Measurements from ENCODE around the gene NEURL1B.
"Not testable (repeated sequence)": the region's sequence is repeated elsewhere in the genome, so short reads cannot be mapped to it uniquely, and the experiment has no call there.

Gene NEURL1B

DNA sequence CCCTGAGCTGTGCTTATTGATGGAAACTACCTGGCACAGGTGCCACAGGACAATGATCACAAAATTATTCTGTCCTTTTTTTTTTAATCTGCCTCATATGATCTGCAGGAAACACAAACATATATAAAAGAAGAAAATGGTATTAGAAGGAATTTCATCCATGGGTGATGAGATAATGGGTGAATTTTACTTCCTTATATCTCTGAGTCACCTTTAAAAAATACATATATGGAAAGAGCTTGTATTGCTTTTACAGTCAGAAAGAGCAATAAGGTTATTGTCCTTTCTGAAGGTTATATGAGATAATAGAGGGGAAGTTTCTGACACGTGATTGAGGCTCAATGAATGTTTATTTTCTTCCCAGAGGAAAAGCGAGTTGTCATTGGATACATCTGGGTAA, 31.6 kb downstream of the NEURL1B start:
- no peak for DNase-seq (ENCODE audit: low read depth, low spot score)
- no peaks in the 10 kb centered on the region for H3K27me3 ChIP-seq (ENCODE audit: insufficient read depth, insufficient read length)
- TF ChIP-seq YY1 (IDR thresholded peaks at IDR 0.05; ENCODE audit: insufficient read depth, insufficient read length) (no peak), ZNF274 (IDR thresholded peaks at IDR 0.05; ENCODE audit: low read depth, low read length) (no peak), SUZ12 (IDR thresholded peaks at IDR 0.05; ENCODE audit: extremely low read depth, insufficient read depth, insufficient read length) (no peak)

DNA sequence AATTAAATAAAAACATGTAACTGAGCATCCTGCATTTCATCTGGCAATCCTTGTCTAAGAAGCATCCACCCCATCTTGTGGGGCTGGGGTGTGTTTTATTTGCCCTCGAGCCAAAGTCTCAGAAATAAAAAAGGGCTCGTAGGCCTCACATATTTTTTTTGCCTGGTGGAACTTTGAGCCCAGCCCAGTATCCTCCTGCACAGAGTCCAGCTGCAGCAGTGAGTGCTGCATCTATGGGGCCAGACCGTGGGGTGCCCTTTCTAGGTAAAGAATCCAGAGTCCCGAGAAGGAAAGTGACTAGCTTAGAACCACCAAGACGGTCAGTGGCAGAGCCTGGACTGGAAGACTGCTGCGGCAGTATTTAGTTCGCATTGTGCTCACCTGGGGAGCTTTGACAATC, 33.1 kb downstream of the NEURL1B start:
- Histone ChIP-seq H3K27me3 (ENCODE audit: insufficient read depth, insufficient read length) (no peaks in the 10 kb centered on the region), H3K4me3 (ENCODE audit: insufficient read length, low read depth) (no peak overlapping the region), H3K4me1 (ENCODE audit: insufficient read depth, insufficient read length) (peaks cover 3% of the 10 kb centered on the region), H3K9me3 (ENCODE audit: insufficient read depth, low read length) (no peaks in the 10 kb centered on the region), H3K36me3 (ENCODE audit: insufficient read depth, insufficient read length, low read length) (peaks cover 15% of the 10 kb centered on the region), H3K9ac (ENCODE audit: insufficient read length, low read depth) (no peak overlapping the region)
- TF ChIP-seq ZNF274 (IDR thresholded peaks at IDR 0.05; ENCODE audit: low read depth, low read length): no peak
- no peak for TF ChIP-seq SUZ12 (IDR thresholded peaks at IDR 0.05; ENCODE audit: extremely low read depth, insufficient read depth, insufficient read length)
- TF ChIP-seq YY1 (IDR thresholded peaks at IDR 0.05; ENCODE audit: insufficient read depth, insufficient read length): no peak
- no peak for DNase-seq (ENCODE audit: low read depth, low spot score)

More for the DNA sequence above, 31.6 kb downstream of the NEURL1B start:
- Histone ChIP-seq H3K9me3 (ENCODE audit: insufficient read depth, low read length) (no peaks in the 10 kb centered on the region), H3K4me1 (ENCODE audit: insufficient read depth, insufficient read length) (peaks cover 5% of the 10 kb centered on the region), H3K36me3 (ENCODE audit: insufficient read depth, insufficient read length, low read length) (peaks cover 15% of the 10 kb centered on the region), H3K9ac (ENCODE audit: insufficient read length, low read depth) (no peak overlapping the region), H3K4me3 (ENCODE audit: insufficient read length, low read depth) (no peak overlapping the region)

DNA sequence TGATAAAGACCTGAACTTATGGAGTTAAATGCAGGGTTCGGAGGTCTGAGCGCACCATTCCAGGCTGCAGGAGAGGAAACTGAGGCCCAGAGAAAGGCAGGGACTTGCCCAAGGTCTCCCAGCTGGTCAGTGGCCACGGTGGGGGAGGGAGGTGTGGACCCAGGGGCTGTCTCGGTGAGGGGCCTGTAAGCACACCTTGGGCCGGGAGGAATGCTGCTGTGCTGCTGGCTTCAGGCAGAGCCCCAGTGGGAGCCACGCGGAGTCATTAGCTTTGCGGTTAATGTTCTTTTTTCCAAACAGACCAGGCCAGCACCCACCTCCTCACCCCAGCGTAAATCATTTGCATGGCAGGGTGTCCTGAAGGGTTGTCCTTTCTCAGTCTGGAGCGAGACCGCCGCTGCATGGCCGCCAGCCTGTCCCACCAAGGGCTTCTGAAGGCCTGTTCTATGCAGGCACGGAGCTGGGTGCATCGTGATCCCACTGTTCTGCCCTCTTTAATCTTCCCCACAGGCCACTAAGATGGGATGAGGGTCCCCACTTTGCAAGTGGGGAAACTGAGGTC, 35.9 kb downstream of the NEURL1B start:
- no peak for DNase-seq (ENCODE audit: low read depth, low spot score)
- TF ChIP-seq ZNF274 (IDR thresholded peaks at IDR 0.05; ENCODE audit: low read depth, low read length) (no peak), YY1 (IDR thresholded peaks at IDR 0.05; ENCODE audit: insufficient read depth, insufficient read length) (no peak), SUZ12 (IDR thresholded peaks at IDR 0.05; ENCODE audit: extremely low read depth, insufficient read depth, insufficient read length) (no peak)
- Histone ChIP-seq H3K4me3 (ENCODE audit: insufficient read length, low read depth) (no peak overlapping the region), H3K9me3 (ENCODE audit: insufficient read depth, low read length) (no peaks in the 10 kb centered on the region), H3K27me3 (ENCODE audit: insufficient read depth, insufficient read length) (no peaks in the 10 kb centered on the region), H3K4me1 (ENCODE audit: insufficient read depth, insufficient read length) (peaks cover 6% of the 10 kb centered on the region), H3K36me3 (ENCODE audit: insufficient read depth, insufficient read length, low read length) (no peaks in the 10 kb centered on the region), H3K9ac (ENCODE audit: insufficient read length, low read depth) (no peak overlapping the region)

DNA sequence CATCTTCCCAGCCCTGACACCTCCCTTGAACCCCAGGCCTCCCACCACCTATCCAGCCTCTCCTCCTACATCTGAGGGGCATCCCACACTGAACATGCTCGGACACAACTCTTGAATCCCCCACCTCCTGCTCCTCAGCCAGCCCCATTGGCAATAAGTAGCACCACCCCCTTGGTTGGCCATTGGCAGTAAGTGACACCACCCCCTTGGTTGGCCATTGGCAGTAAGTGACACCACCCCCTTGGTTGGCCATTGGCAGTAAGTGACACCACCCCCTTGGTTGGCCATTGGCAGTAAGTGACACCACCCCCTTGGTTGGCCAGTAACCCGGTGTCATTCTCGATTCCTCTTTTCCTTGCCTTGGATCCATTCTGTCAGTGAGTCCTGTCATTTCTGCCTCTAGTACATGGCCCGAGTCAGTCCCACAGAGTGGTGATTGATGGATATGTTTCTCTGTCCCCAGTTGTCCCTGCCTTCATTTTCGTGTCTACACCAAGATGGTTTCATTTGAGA, 37.4 kb downstream of the NEURL1B start:
- not testable (repeated sequence) for H3K9me3 ChIP-seq (ENCODE audit: insufficient read depth, low read length); DNase-seq (ENCODE audit: low read depth, low spot score); H3K27me3 ChIP-seq (ENCODE audit: insufficient read depth, insufficient read length); H3K4me1 ChIP-seq (ENCODE audit: insufficient read depth, insufficient read length); H3K36me3 ChIP-seq (ENCODE audit: insufficient read depth, insufficient read length, low read length); H3K9ac ChIP-seq (ENCODE audit: insufficient read length, low read depth); H3K4me3 ChIP-seq (ENCODE audit: insufficient read length, low read depth)

DNA sequence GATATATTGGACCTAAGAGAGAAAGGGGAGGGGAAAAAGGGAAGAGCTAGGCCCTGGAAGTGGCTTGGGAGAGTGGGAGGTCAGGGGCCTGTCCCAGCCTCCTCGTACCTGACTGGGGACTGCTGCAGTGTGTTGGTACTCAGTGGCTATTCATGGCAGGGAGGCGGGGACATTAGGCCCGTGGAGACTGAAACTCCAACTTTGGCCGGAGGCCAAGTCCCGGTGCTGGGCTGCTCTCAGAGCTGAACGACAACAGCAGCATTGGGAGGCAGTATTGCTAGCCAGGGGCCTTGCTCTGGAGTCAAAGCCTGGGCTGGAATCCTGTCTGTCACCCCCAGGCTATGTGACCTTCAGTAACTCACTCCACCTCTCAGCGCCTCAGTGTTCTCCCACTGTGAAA, 37.8 kb downstream of the NEURL1B start:
- no peaks in the 10 kb centered on the region for H3K9me3 ChIP-seq (ENCODE audit: insufficient read depth, low read length)
- H3K9ac ChIP-seq (ENCODE audit: insufficient read length, low read depth): no peak overlapping the region
- H3K36me3 ChIP-seq (ENCODE audit: insufficient read depth, insufficient read length, low read length): no peaks in the 10 kb centered on the region
- H3K27me3 ChIP-seq (ENCODE audit: insufficient read depth, insufficient read length): peaks cover 6% of the 10 kb centered on the region
- no peak overlapping the region for H3K4me3 ChIP-seq (ENCODE audit: insufficient read length, low read depth)
- DNase-seq (ENCODE audit: low read depth, low spot score): no peak
- peaks cover 6% of the 10 kb centered on the region for H3K4me1 ChIP-seq (ENCODE audit: insufficient read depth, insufficient read length)
- TF ChIP-seq ZNF274 (IDR thresholded peaks at IDR 0.05; ENCODE audit: low read depth, low read length): no peak
- no peak for TF ChIP-seq YY1 (IDR thresholded peaks at IDR 0.05; ENCODE audit: insufficient read depth, insufficient read length)
- no peak for TF ChIP-seq SUZ12 (IDR thresholded peaks at IDR 0.05; ENCODE audit: extremely low read depth, insufficient read depth, insufficient read length)

DNA sequence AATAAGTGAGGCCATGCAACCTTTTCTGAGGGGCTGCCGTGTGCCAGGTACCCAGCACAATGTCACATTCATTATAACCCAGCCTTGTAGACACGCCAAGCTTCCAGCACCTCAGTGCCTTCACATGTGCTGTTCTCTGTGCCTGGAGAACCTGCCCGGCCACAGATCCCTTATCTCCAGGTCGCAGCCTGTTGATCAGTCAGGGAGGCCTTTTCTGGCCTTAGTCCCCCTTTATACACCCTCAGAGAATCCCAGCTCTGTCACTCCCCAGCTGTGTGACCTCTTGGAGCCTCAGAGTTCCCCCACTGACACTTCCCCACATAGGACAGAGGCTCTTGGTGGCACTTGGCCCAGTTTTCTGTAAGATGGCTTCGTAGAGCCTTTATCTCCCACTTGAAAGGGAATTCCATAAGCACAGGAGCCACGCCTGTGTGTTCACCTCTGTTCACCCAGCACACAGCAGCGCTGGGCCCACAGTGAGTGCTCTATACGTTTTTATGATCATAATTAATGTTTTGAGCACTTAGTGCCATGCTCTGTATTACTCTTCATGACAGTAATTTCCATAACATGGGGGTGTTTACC, 38.7 kb downstream of the NEURL1B start:
- Histone ChIP-seq H3K4me1 (ENCODE audit: insufficient read depth, insufficient read length) (peaks cover 6% of the 10 kb centered on the region), H3K9me3 (ENCODE audit: insufficient read depth, low read length) (no peaks in the 10 kb centered on the region), H3K4me3 (ENCODE audit: insufficient read length, low read depth) (no peak overlapping the region), H3K27me3 (ENCODE audit: insufficient read depth, insufficient read length) (peaks cover 9% of the 10 kb centered on the region), H3K36me3 (ENCODE audit: insufficient read depth, insufficient read length, low read length) (no peaks in the 10 kb centered on the region), H3K9ac (ENCODE audit: insufficient read length, low read depth) (no peak overlapping the region)
- no peak for DNase-seq (ENCODE audit: low read depth, low spot score)
- TF ChIP-seq YY1 (IDR thresholded peaks at IDR 0.05; ENCODE audit: insufficient read depth, insufficient read length) (no peak), SUZ12 (IDR thresholded peaks at IDR 0.05; ENCODE audit: extremely low read depth, insufficient read depth, insufficient read length) (no peak)

DNA sequence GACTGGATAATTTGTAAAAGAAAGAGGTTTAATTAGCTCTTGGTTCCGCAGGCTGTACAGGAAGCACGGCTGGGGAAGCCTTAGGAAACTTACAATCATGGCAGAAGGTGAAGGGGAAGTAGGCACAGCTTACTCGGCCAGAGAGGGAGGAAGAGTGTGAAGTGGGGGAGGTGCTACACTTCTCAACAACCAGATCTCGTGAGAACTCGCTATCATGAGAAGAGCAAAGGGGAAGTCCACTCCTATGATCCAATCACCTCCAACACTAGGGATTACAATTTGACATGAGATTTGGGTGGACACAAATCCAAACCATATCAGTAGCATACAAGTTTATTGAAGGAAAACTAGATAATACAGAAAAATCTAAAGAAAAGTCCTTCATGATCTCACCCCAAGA, 39.9 kb downstream of the NEURL1B start:
- no peak overlapping the region for H3K4me3 ChIP-seq (ENCODE audit: insufficient read length, low read depth)
- no peak for TF ChIP-seq ZNF274 (IDR thresholded peaks at IDR 0.05; ENCODE audit: low read depth, low read length)
- H3K9me3 ChIP-seq (ENCODE audit: insufficient read depth, low read length): no peaks in the 10 kb centered on the region
- H3K9ac ChIP-seq (ENCODE audit: insufficient read length, low read depth): no peak overlapping the region
- DNase-seq (ENCODE audit: low read depth, low spot score): no peak
- no peaks in the 10 kb centered on the region for H3K36me3 ChIP-seq (ENCODE audit: insufficient read depth, insufficient read length, low read length)
- peaks cover 6% of the 10 kb centered on the region for H3K4me1 ChIP-seq (ENCODE audit: insufficient read depth, insufficient read length)
- H3K27me3 ChIP-seq (ENCODE audit: insufficient read depth, insufficient read length): peaks cover 15% of the 10 kb centered on the region
